ENCODE measurements around the gene INHBC.

DNA sequence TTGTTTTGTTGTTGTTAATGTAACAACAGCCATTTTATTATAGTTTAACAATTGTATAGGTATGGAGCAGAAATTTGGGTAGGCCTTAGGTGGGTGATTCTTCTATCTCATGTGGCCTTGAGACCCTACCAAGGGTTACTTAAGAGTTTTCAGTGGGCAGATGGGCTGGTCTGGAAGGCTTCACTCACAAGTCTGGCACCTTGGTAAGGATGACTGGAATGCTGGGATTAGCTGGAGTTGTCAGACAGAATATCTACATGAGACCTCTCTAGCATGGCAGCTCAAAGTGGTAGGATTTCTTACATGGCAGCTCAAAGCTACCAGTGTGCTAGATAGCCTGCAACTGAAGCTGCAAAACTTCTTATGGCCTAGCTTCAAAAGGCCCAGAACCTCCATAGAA, 51.1 kb downstream of the INHBC start:
- TF ChIP-seq, protein P1, sequence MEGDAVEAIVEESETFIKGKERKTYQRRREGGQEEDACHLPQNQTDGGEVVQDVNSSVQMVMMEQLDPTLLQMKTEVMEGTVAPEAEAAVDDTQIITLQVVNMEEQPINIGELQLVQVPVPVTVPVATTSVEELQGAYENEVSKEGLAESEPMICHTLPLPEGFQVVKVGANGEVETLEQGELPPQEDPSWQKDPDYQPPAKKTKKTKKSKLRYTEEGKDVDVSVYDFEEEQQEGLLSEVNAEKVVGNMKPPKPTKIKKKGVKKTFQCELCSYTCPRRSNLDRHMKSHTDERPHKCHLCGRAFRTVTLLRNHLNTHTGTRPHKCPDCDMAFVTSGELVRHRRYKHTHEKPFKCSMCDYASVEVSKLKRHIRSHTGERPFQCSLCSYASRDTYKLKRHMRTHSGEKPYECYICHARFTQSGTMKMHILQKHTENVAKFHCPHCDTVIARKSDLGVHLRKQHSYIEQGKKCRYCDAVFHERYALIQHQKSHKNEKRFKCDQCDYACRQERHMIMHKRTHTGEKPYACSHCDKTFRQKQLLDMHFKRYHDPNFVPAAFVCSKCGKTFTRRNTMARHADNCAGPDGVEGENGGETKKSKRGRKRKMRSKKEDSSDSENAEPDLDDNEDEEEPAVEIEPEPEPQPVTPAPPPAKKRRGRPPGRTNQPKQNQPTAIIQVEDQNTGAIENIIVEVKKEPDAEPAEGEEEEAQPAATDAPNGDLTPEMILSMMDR (IDR thresholded peaks at IDR 0.05; ENCODE audit: low read depth, low read length): no peak
- no peak for TF ChIP-seq EZH2phosphoT487 (IDR thresholded peaks at IDR 0.05; ENCODE audit: low read depth)
